Hepatocyte (in vitro differentiated cells): Measurements from ENCODE around the gene ASAP2. TPM values are rescaled to one million over a fixed set of nuclear protein-coding genes. Genes with fewer than 3 reads are reported as not detected.
A peak's percentile ranks its signal among the peaks of the same experiment; 100 is the strongest.

Experiments
- DNase-seq: peaks from one replicate; pipeline ENCODE4 v3.0.0-alpha.2; 2016; ENCODE audit warnings: low spot score
- H2AFZ ChIP-seq: fragments of 200-600 bp; sonication (generic); 2 replicates; pipeline ENCODE4 v1.6.0; 2016; ENCODE audit warnings: antibody characterized with exemption, mild to moderate bottlenecking
- H3K27ac ChIP-seq: fragments of 200-600 bp; sonication (generic); 2 replicates; pipeline ENCODE4 v1.5.1; 2016; ENCODE audit warnings: mild to moderate bottlenecking
- H3K27me3 ChIP-seq: fragments of 200-600 bp; sonication (generic); 2 replicates; pipeline ENCODE4 v1.6.1; 2016
- H3K36me3 ChIP-seq: fragments of 200-600 bp; sonication (generic); replicated peaks from 2 replicates; pipeline ENCODE4 v1.5.1; 2016; ENCODE audit warnings: low read depth; ENCODE audit not compliant: insufficient read depth
- H3K4me1 ChIP-seq: fragments of 200-600 bp; sonication (generic); 2 replicates; pipeline ENCODE4 v1.5.1; 2016; ENCODE audit warnings: mild to moderate bottlenecking, moderate library complexity; ENCODE audit not compliant: insufficient read depth
- H3K4me2 ChIP-seq: fragments of 200-600 bp; sonication (generic); 2 replicates; pipeline ENCODE4 v1.6.0; 2016
- H3K4me3 ChIP-seq: fragments of 200-600 bp; sonication (generic); 2 replicates; pipeline ENCODE4 v1.5.1; 2016; ENCODE audit warnings: mild to moderate bottlenecking
- H3K79me2 ChIP-seq: fragments of 200-600 bp; sonication (generic); 2 replicates; pipeline ENCODE4 v1.6.0; 2017; ENCODE audit warnings: mild to moderate bottlenecking
- H3K9me2 ChIP-seq: fragments of 200-600 bp; sonication (generic); replicated peaks from 2 replicates; pipeline ENCODE4 v1.6.0; 2017; ENCODE audit warnings: mild to moderate bottlenecking; ENCODE audit not compliant: insufficient read depth
- H3K9me3 ChIP-seq: fragments of 200-600 bp; sonication (generic); 2 replicates; pipeline ENCODE4 v1.5.1; 2016; ENCODE audit warnings: low read depth, mild to moderate bottlenecking
- H4K20me1 ChIP-seq: fragments of 200-600 bp; sonication (generic); 2 replicates; pipeline ENCODE4 v1.6.0; 2016; ENCODE audit warnings: mild to moderate bottlenecking; ENCODE audit not compliant: insufficient read depth, poor library complexity, severe bottlenecking
- CTCF ChIP-seq: fragments of 200-600 bp; sonication (generic); IDR thresholded peaks from 2 replicates; pipeline ENCODE4 v1.5.1; 2016; ENCODE audit warnings: antibody characterized with exemption, mild to moderate bottlenecking; ENCODE audit not compliant: poor library complexity
- EZH2 ChIP-seq: fragments of 200-600 bp; sonication (generic); IDR thresholded peaks from 2 replicates; pipeline ENCODE4 v1.6.1; 2016; ENCODE audit warnings: antibody characterized with exemption, mild to moderate bottlenecking, borderline replicate concordance
- EZH2phosphoT487 ChIP-seq: fragments of 200-600 bp; sonication (generic); IDR thresholded peaks from one replicate; pipeline ENCODE4 v1.6.1; 2018; ENCODE audit warnings: antibody characterized with exemption, mild to moderate bottlenecking, low read depth, moderate library complexity; ENCODE audit not compliant: unreplicated experiment, severe bottlenecking
- WGBS: methylation state at CpG from one replicate; pipeline ENCODE4 v1.1.6; 2016; ENCODE audit warnings: low lambda C conversion rate; ENCODE audit errors: missing lambda C conversion rate; 5-methylcytosine and 5-hydroxymethylcytosine counted together
- polyA plus RNA-seq: library from polyadenylated mRNA; unstranded; fragments of >200 nt; fragmentation: Nextera tagmentation; extraction: Ambion mirVana; gene quantifications from 2 replicates; pipeline ENCODE4 v1.2.1, GENCODE V29; 2016
- total RNA-seq: library from RNA; depleted of rRNA; stranded (reverse); fragments of >200 nt; gene quantifications from 2 replicates; pipeline ENCODE4 v1.2.3, GENCODE V29; 2014

ASAP2 gene
- total and polyA plus RNA-seq, 2 experiments from 2014 or later, result 13.7 to 21.3 TPM

- WGBS, result 93% methylated on average over 7 of the region's 7 CpGs
- Histone ChIP-seq H4K20me1 (no peaks in the 10 kb centered on the region), H3K4me2 (no peak overlapping the region), H3K79me2 (no peaks in the 10 kb centered on the region), H3K36me3 (no peaks in the 10 kb centered on the region), H3K4me3 (no peak overlapping the region), H3K4me1 (peaks cover 7% of the 10 kb centered on the region), H2AFZ (no peak overlapping the region), H3K27ac (no peak overlapping the region), H3K27me3 (no peaks in the 10 kb centered on the region), H3K9me3 (no peaks in the 10 kb centered on the region), H3K9me2 (no peaks in the 10 kb centered on the region)
- TF ChIP-seq EZH2 (no peak), EZH2phosphoT487 (no peak), CTCF (no peak)
- DNase-seq, result no peak
Observed at GRCh38 chr2:9345343-9345742, 138.7 kb downstream of the ASAP2 start.

DNA sequence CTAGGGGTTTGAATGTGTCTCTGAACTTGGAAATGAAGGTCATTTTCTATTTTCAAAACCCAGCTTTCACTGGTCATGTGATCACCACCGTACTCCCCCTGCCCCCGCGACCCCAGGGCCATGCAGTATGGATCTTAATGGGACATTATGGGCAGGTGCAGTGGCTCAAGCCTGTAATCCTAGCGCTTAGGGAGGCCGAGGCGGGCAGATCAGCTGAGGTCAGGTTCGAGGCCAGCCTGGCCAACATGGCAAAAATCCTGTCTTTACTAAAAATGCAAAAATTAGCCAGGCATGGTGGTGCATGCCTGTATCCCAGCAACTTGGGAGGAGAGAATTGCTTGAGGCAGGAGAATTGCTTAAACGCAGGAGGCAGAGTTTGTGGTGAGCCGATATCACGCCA is 139.4 kb downstream of the ASAP2 start:
- 93% methylated on average over 10 of the region's 10 CpGs for WGBS
- H3K79me2 ChIP-seq, result no peaks in the 10 kb centered on the region
- TF ChIP-seq EZH2, result no peak
- no peaks in the 10 kb centered on the region for H3K9me3 ChIP-seq
- no peak overlapping the region for H3K27ac ChIP-seq
- H3K4me2 ChIP-seq, result no peak overlapping the region
- H4K20me1 ChIP-seq, result no peaks in the 10 kb centered on the region
- no peak overlapping the region for H2AFZ ChIP-seq
- no peaks in the 10 kb centered on the region for H3K9me2 ChIP-seq
- H3K4me3 ChIP-seq, result no peak overlapping the region
- H3K36me3 ChIP-seq, result no peaks in the 10 kb centered on the region
- no peaks in the 10 kb centered on the region for H3K27me3 ChIP-seq
- H3K4me1 ChIP-seq, result peaks cover 7% of the 10 kb centered on the region
- DNase-seq, result no peak

- H3K4me1 ChIP-seq, result peaks cover 7% of the 10 kb centered on the region
- no peaks in the 10 kb centered on the region for H3K9me3 ChIP-seq
- no peak overlapping the region for H3K4me2 ChIP-seq
- TF ChIP-seq EZH2, result no peak
- TF ChIP-seq CTCF, result no peak
- TF ChIP-seq EZH2phosphoT487, result no peak
- no peak overlapping the region for H2AFZ ChIP-seq
- H3K9me2 ChIP-seq, result no peaks in the 10 kb centered on the region
- no peaks in the 10 kb centered on the region for H3K27me3 ChIP-seq
- H3K27ac ChIP-seq, result peak overlapping the region; percentile 34
- no peaks in the 10 kb centered on the region for H3K79me2 ChIP-seq
- 94% methylated on average over 9 of the region's 9 CpGs for WGBS
- H4K20me1 ChIP-seq, result no peaks in the 10 kb centered on the region
- no peaks in the 10 kb centered on the region for H3K36me3 ChIP-seq
- H3K4me3 ChIP-seq, result no peak overlapping the region
- no peak for DNase-seq
Observed at GRCh38 chr2:9346885-9347284, 140.3 kb downstream of the ASAP2 start.

- Histone ChIP-seq H3K4me2 (no peak overlapping the region), H4K20me1 (no peaks in the 10 kb centered on the region), H3K9me2 (no peaks in the 10 kb centered on the region), H3K4me1 (peaks cover 7% of the 10 kb centered on the region), H3K27me3 (no peaks in the 10 kb centered on the region), H3K4me3 (no peak overlapping the region), H3K9me3 (no peaks in the 10 kb centered on the region), H3K79me2 (no peaks in the 10 kb centered on the region), H2AFZ (no peak overlapping the region), H3K27ac (peak overlapping the region; percentile 34), H3K36me3 (no peaks in the 10 kb centered on the region)
- no peak for DNase-seq
- WGBS, result 88% methylated on average over 6 of the region's 6 CpGs
- no peak for TF ChIP-seq EZH2phosphoT487
- no peak for TF ChIP-seq EZH2
- no peak for TF ChIP-seq CTCF
Observed at GRCh38 chr2:9347411-9347881, 140.8 kb downstream of the ASAP2 start.
